NCI-H510A (cell line): ENCODE measurements around the gene HOMER2.
"Not testable (repeated sequence)": the region's sequence is repeated elsewhere in the genome, so short reads cannot be mapped to it uniquely, and the experiment has no call there.

Experiments
- DNase-seq: peaks from one replicate; lab custom pipeline; 2025; lab: John Stamatoyannopoulos, UW

The HOMER2 gene

GRCh38 chr15:82894971-82895520 lies 57.5 kb downstream of the HOMER2 start:
- no peak for DNase-seq

GRCh38 chr15:82893473-82893872 lies 59.0 kb downstream of the HOMER2 start:
- DNase-seq: not testable (repeated sequence)

GRCh38 chr15:82892573-82892972 lies 59.9 kb downstream of the HOMER2 start:
- no peak for DNase-seq

- DNase-seq: no peak
Observed at GRCh38 chr15:82890995-82891390, 61.5 kb downstream of the HOMER2 start.

GRCh38 chr15:82890338-82890994 lies 62.1 kb downstream of the HOMER2 start:
- no peak for DNase-seq

DNA sequence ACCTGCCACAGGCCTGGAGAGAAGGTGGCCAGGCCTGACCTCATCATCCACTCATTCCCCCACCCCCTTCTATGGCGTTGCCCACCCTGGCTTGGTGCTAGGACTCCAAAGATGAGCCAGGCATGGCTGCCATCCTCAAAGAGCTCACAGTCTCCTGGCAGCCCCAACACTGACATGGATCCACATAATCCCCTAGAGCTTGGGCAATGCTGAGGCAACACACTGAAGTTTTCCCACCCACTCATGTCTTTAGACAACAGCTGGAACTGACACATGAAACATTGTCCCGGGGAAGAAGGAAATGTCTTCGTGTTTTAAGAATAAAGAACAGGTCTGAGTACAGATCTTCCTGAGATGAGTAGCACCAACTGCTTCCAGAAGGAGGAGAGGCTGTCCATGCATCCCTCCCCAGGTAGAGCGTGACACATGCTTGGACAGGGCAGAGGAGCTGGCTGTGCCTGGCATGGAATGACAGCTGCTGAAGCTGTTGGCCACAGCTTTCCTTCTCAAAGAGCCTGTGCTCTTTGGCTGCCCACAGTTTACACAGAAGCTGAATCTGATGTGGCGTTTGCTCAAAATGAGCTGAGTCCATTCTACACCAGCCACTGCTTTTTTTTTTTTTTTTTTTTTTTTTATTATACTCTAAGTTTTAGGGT lies 70.1 kb downstream of the HOMER2 start:
- no peak for DNase-seq

GRCh38 chr15:82881747-82882146 lies 70.8 kb downstream of the HOMER2 start:
- no peak for DNase-seq

- DNase-seq: no peak
Observed at GRCh38 chr15:82880704-82881103, 71.8 kb downstream of the HOMER2 start.

DNA sequence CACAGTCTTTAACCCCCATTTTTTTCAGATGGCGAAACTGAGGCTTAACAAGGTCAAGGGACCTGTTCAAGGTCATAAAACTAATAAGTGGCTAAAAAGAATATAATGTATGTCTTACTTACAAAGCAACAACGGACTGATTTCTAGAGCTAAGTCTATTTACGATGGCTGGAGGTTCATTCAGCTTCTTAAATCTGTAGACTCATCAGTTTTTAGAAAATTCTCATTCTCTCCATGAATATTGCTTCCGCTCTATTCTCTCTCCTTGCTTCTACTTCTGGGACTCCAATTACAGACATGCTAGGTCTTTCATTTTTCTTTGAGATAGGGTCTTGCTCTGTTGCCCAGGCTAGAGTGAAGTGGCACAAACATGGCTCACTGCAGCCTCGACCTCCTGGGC lies 74.2 kb downstream of the HOMER2 start:
- no peak for DNase-seq

DNA sequence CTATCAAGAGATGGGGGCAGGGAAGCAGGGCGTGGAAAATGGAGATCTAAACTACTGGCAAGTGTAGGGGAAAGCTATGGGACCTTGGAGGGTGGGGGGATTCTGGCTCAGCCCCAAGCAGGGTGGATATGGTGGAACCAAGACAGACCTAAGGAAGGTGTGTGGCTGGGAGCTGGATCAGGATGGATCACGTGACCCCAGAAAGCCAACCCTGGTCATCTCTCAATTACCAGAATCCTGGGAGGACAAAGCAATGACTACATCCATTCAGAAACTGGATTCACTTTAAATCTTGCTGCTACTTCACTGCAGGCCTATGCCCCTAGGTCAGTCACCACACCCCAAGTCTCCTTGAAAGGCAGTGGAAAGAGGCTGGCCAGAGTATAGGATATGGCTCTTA lies 74.7 kb downstream of the HOMER2 start:
- no peak for DNase-seq

- no peak for DNase-seq
Observed at GRCh38 chr15:82875411-82876003, 77.0 kb downstream of the HOMER2 start.

GRCh38 chr15:82874961-82875360 lies 77.6 kb downstream of the HOMER2 start:
- DNase-seq: no peak

- no peak for DNase-seq
Observed at GRCh38 chr15:82874267-82874666, 78.3 kb downstream of the HOMER2 start.

GRCh38 chr15:82873000-82873680 lies 79.4 kb downstream of the HOMER2 start:
- no peak for DNase-seq

DNA sequence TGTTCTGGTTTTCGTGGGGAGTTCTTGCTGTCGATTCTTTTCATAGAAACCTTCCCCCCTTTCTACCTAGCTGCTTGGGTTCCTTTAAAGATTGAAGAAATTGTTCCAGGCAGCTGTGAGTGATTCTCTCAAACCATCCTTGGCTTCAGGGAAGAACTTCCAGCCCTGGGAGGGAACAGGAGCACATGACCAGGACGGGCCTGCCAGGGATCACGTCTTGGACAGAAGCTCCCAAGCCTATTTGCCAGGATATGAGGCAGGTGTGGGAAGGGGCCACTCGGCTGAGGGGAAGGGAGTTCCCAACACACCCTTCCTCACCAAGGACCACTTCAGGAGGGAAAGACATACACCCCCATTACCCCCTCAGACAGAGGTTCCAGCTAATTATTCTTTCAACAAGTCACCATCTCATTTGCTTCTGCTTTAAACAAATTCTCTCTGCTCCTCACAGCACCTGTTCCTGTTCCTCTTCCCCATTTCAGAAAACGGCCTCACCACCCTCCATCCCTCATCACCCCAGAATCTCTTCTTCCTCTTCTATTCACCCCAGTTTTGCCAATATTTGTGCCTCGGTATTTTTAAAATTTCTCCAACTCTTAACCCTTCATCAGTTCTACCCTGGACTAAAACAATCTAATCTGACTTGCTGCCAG lies 80.6 kb downstream of the HOMER2 start:
- no peak for DNase-seq

DNA sequence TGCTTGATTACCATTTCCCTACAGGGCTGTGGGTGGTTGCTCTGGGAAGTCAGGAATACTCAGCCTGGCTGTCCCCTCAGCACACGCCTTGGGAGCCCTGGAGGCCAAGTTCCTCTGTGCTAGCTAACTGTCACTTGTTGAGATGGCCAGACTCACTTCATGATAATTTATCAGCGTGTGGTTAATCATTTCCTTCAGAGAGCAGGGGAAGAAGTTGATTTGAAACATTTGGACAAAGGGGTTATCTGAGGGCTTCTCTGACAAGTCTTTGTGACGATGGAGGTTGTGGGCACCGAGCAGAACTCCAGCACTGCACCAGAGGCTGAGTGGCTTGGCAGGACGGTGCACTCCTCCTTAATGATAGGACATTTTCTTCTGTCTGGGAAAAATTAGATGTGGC lies 81.2 kb downstream of the HOMER2 start:
- DNase-seq: no peak

DNA sequence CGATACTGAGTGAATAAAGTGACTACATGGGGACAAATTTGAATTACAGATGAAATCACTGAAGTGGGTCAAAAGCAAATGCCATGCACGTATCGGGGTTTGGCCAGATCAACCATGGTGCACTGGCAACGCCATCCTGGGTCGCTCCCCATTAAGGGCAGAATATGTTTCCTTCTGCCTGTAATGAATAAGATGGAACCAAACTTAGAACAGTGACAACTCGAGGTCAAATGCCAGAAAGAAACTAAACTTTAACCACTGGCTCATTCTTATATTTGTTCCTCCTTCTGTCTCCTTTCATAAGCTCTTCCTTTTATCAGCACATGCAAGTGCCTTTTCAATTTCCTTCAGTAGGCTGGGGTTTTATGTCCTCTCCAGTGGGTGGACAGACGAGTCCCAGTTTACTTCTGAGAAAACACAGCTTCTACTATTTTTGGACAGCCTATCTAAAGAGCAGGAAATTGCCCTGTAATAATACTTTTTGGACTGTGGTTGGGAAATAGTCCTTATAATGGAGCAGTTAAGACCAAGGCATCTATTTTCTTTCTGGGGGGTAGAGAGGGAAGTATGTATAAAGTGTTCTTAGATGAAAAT lies 81.7 kb downstream of the HOMER2 start:
- DNase-seq: no peak

- DNase-seq: not testable (repeated sequence)
Observed at GRCh38 chr15:82865981-82866380, 86.5 kb downstream of the HOMER2 start.

GRCh38 chr15:82865581-82865980 lies 86.9 kb downstream of the HOMER2 start:
- not testable (repeated sequence) for DNase-seq

- no peak for DNase-seq
Observed at GRCh38 chr15:82864967-82865366, 87.6 kb downstream of the HOMER2 start.

DNA sequence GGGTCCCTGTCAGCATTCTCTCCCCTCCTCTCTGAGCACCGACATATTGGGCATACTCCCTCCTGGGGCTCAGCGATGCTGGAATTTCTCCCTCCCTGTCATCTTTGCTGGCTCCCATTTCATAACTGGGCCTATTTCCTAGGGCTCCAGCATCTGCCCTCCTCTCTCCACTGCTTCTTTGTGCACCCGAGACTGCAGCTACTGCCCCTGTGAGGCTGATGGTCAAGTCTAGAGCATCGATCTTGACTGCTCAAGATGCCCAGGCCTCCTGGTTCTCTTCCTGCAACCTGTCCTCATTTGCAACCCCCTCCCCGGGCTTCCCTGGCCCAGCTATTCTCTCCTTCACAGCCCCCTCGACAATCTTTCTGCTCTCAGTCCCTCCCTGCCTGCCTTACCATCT lies 89.6 kb downstream of the HOMER2 start:
- no peak for DNase-seq

DNA sequence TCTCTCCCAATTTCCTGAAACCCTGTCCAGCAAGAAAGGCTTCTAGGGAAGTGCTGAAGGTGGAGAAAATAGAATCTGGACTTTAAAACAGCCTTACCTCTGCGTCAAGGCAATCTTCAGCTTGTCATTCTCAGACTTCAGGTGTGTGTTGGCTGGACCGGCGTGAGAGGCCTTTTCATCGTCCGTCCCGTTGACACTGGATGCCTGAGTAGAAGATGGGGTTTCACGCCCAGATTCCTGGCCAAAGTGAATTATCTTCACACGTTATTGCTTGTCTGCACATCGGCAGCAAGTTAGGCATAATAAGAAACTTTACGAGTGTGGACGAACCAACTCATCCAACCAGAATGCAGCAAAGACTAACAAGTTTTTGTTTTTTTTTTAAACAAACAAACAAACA lies 93.6 kb downstream of the HOMER2 start:
- DNase-seq: no peak
